H1 (cell line): ENCODE measurements around the gene KCNMB2. TPM values are rescaled to one million over a fixed set of nuclear protein-coding genes. Genes with fewer than 3 reads are reported as not detected.

ENCODE experiments used
- E2F6 ChIP-seq: IDR thresholded peaks from 2 replicates; pipeline ENCODE4 v1.6.1; 2012; ENCODE audit warnings: inconsistent platforms
- TCF12 ChIP-seq: IDR thresholded peaks from 2 replicates; pipeline ENCODE4 v1.6.1; 2011; ENCODE audit warnings: low read depth, mild to moderate bottlenecking, low read length
- polyA plus RNA-seq, 7 experiments: library from polyadenylated mRNA; depleted of rRNA in 3 of 7; stranded (reverse) in 5 of 7; unstranded in 2 of 7; fragments of >200 nt in 5 of 7; fragments of 200-250 nt in 2 of 7; gene quantifications; 1 replicate in 5 of 7; 2 replicates in 1 of 7; 4 replicates in 1 of 7; pipeline versions ENCODE4 v1.2.1 to v1.2.3, GENCODE V29; 2011 to 2013; ENCODE audit warnings: missing spikeins in 2 of 7, mixed read lengths in 2 of 7
- total RNA-seq: library from RNA; stranded (reverse); fragmentation: NEBNext Ultra II Directional; extraction: Animal tissue kit (Norgen Biotek cat#: 25700); gene quantifications from 2 replicates; pipeline ENCODE4 v1.2.1, GENCODE V29; 2021

KCNMB2 gene
- total and polyA plus RNA-seq, 2 of the 8 experiments (the other 6 are each of a cell fraction or from before 2014, with no cell fraction given), result not detected

GRCh38 chr3:178802259-178802658 is 266.0 kb downstream of the KCNMB2 start (continued):
- TF ChIP-seq E2F6 (no peak), TCF12 (no peak)
